ENCODE measurements around the gene EFNA2.

The EFNA2 gene

DNA sequence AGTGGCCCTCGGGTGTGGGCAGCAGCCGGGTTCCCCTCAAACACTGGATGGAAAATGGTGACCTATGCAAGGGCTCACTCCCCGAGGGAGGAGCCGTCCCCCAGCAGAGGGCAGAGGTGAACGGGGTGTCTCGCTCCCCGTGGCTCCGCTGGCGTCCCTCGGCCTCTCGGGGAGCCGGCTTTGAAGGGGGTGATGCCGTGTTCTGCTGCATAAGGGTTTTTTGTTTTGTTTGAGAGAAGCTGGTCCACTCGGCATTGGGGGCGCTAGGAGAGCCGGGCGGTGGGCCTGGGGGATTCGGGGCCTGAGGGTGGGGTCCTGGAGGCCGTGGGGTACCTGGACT is 4.0 kb downstream of the EFNA2 start:
- DNase-seq (ENCODE audit: insufficient read length) (no peak), FAIRE-seq (no peak)
- TF ChIP-seq POLR2A (IDR thresholded peaks at IDR 0.05; ENCODE audit: low read depth, low read length), result no peak
- no peak for TF ChIP-seq POLR2AphosphoS5 (IDR thresholded peaks at IDR 0.05; ENCODE audit: low read depth, low read length)
- no peak for TF ChIP-seq TAF1 (IDR thresholded peaks at IDR 0.05; ENCODE audit: borderline replicate concordance, low read depth, low read length)

DNA sequence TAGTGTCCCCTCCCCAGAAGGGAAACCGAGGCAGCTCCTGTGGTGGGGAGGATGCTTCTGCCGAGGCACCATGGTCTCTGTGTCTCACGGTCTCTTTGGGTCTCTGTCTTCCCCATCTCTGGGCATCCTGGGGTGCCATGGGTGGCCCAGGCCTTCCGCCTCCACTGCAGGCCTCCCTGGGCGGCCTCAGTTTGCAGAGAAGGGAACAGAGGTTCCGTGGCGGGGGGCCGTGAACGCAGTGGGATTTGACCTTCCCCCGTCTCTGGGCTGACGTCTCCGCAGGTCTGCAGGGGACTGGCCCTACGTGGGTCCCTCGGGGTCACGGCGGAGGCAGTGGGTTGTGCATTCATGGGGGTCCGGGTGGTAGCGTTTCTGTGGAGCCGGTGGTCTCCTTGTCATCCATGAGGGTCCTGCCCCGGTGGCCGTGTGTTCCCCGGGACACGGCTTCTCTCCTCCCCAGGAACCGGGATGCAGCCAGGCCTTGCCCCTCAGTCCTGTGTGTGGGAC is 4.6 kb downstream of the EFNA2 start:
- no peak for FAIRE-seq
- TF ChIP-seq POLR2A (IDR thresholded peaks at IDR 0.05; ENCODE audit: low read depth, low read length) (no peak), TAF1 (IDR thresholded peaks at IDR 0.05; ENCODE audit: borderline replicate concordance, low read depth, low read length) (no peak), POLR2AphosphoS5 (IDR thresholded peaks at IDR 0.05; ENCODE audit: low read depth, low read length) (no peak)
- DNase-seq (ENCODE audit: insufficient read length), result no peak

DNA sequence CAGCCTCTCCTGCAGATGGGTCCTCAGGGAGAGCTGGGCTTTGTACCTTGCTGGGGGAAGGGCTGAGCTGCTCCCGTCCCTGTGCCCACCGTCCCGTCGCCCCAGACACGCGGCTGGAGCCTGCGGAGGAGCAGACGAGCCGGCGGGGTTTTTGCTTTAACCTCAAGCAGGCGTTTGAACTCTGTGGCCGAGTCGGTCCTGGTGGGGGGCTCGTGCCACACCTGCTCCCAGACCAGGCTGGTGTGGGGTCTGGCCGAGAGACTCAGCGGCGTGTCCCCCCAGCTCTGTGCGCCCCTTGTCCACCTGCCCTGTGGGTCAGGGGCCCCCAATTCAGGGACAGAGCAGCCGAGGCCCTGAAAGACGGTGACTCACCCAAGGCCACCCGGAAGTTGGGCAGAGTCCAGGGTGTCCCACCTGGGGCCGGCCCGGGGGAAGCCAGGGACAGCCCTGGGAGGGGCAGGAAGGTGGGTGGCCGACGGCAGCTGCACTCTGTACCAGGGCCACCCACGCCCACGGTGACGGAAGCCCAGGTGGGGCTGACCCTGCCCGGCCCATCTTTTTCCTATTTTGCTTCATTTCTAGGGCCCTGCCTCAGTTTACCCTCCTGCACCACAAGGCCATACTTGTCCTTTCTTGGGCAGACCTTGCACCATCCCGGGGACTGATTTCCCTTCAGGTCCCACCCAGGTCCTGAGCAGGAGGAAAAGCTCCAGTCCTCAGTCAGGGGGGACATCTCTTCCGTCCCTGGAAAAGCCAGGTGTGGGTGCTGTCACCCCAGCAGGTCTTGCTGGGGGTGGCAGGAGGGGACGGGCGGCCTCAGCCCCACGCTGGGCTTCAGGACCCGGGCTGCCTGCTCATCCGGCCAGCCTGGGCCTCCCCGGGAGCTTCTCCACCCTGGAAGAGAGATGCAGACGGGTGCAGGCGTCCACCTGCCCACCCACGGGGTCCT is 5.3 kb downstream of the EFNA2 start:
- no peak for FAIRE-seq
- no peak for DNase-seq (ENCODE audit: insufficient read length)
- TF ChIP-seq POLR2A (IDR thresholded peaks at IDR 0.05; ENCODE audit: low read depth, low read length) (no peak), TAF1 (IDR thresholded peaks at IDR 0.05; ENCODE audit: borderline replicate concordance, low read depth, low read length) (no peak), POLR2AphosphoS5 (IDR thresholded peaks at IDR 0.05; ENCODE audit: low read depth, low read length) (no peak)

DNA sequence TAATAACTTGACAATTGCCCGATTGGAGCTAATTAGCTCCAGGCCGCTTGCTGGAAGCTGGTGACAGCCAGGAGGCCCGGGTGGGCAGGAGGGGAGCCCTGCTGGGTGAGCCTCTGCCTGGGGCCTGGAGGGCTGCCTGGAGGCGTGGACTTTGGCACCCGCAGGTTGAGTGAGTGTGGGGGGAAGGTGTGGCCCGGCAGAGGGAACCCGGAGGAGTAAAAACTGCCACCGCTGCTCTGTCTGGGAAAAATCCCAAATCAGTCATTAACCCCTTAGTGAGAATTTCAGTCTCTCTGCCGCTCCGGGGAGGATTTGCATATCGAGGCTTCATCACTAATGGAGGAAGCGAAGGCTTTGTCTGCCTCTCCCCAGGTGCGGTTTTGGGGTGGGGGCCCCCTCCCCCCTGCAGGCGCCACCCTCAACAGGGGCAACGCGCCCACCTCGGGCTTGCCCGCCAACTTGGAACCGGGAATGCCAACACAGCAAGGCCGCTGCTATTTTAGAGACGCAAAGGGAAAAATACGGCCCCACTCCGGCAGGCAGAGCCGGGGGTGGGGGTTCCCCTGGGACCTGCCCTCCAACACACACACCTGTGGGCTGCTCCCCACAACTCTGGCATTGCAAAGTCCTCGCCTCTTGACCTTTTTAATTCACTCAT is 6.2 kb downstream of the EFNA2 start:
- DNase-seq (ENCODE audit: insufficient read length) (no peak), FAIRE-seq (peak; percentile 46)
- no peak for TF ChIP-seq TAF1 (IDR thresholded peaks at IDR 0.05; ENCODE audit: borderline replicate concordance, low read depth, low read length)
- no peak for TF ChIP-seq POLR2AphosphoS5 (IDR thresholded peaks at IDR 0.05; ENCODE audit: low read depth, low read length)
- no peak for TF ChIP-seq POLR2A (IDR thresholded peaks at IDR 0.05; ENCODE audit: low read depth, low read length)

DNA sequence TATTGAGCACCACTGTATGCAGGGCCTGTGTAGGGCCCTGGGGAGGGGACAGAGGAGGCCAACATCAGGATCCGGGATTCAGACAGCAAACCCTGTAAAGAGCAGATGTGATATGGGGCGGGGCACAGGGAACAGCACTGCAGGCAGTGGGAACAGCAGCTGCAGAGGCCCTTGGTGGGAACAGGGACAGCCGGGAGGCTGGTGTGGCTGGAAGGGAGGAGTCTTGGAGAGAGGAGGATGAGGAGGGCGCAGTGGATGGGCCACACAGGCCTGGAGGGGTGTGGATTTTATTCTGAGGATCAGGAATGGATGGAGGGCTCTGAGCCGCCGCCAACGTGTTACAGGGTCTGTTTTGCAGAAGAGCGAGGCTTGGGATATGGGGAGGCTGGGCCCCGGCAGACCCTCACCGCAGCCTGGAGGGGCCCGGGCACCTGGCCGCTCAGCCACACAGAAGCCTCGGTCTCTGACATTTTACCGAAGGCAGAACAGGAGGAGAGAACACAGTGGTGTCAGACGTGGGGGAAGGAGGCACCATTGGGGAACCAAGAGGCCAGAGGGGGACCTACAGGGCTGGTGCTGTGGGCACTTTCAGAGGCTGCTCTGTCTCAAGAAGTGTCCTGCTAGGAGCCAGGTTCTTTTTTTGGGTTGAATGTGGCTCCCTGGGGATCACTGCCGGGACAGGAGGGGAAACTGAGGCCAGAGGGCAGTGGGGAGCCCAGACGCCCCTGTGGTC is 6.9 kb downstream of the EFNA2 start:
- no peak for TF ChIP-seq POLR2AphosphoS5 (IDR thresholded peaks at IDR 0.05; ENCODE audit: low read depth, low read length)
- no peak for TF ChIP-seq POLR2A (IDR thresholded peaks at IDR 0.05; ENCODE audit: low read depth, low read length)
- no peak for TF ChIP-seq TAF1 (IDR thresholded peaks at IDR 0.05; ENCODE audit: borderline replicate concordance, low read depth, low read length)
- DNase-seq (ENCODE audit: insufficient read length), result no peak
- FAIRE-seq, result no peak

DNA sequence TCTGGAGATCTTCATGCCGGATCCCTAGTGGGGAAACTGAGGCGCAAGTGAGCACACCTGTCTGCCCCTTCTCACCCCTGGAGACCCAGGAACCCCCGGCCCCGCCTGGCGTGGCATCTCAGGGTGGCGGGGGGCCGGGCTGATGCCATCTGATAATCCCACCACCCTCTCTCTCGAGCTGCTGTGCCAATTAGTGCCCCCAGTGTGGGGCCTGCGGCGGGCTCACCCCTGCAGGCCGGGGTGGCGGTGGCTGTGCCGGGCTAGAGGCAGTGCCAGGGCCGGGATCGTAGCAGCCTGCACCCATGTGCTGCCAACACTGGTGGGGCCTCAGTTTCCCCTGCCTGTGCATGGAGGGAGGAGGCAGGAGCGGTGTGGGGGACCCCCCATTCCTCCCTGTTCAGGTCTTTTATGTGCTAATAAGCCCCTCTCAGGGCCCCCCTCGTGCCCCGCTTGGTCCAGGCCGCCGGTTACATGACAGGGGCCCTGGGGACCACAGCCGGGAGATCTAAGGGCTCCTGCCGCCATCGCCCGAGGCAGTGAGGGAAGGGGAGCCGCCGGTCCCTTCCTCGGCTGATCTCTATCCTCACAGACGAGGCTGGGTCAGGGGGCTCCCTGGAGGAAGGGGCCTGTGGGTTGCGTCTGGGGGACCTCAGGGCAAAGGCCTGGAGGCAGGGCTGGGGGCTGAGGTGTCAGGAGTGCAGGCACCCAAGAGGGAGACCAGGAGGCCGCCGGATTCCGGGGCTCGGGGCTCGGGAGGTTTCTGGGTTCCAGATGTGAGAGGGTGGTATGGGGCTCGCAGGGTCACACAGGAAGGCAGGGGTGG is 8.3 kb downstream of the EFNA2 start:
- FAIRE-seq (no peak), DNase-seq (ENCODE audit: insufficient read length) (no peak)
- TF ChIP-seq POLR2AphosphoS5 (IDR thresholded peaks at IDR 0.05; ENCODE audit: low read depth, low read length), result no peak
- no peak for TF ChIP-seq TAF1 (IDR thresholded peaks at IDR 0.05; ENCODE audit: borderline replicate concordance, low read depth, low read length)

DNA sequence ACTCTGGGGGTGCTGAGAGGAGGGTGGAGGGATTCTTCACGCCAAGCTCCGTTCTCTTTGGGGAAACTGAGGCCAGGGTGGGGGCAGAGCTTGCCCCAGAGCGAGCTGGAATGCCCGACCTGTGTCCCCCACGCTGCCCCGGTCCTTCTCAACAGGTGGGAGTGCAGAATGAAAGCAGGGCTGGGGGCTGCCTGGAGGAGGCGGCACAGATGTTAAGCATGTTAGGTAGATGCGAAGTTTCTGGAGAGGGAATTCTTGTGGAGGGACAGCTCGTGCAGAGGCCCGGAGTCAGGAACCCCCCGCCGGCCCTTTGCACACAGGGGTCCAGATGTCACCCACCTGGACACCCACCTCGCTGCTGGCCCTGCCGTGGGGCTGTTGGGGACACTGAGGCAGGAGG is 9.0 kb downstream of the EFNA2 start:
- FAIRE-seq, result no peak

DNA sequence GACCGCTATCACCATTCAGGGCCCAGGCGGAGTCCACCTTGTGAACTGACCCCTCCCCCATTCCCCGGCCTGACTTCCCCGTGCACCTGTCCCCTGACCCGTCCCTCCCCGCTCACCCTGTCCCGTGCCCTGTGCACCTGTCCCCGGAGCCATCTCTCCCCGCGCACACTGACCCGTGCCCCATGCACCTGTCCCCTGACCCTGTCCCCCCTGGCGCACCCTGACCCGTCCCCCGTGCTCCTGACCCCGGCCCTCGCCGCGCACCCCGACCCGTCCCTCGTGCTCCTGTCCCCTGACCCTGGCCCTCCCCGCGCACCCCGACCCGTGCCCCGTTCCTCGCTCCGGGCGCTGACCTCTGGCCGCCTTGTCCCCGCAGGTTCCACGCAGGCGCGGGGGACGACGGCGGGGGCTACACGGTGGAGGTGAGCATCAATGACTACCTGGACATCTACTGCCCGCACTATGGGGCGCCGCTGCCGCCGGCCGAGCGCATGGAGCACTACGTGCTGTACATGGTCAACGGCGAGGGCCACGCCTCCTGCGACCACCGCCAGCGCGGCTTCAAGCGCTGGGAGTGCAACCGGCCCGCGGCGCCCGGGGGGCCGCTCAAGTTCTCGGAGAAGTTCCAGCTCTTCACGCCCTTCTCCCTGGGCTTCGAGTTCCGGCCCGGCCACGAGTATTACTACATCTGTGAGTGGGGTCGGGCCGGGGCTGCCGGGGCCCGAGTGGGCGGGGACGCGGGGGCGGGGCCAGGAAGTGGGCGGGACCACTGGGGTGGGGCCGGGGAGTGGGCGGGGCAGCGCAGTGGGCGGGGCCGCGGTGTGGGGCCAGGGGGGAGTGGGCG is 9.7 kb downstream of the EFNA2 start:
- FAIRE-seq, result no peak
- TF ChIP-seq POLR2AphosphoS5 (IDR thresholded peaks at IDR 0.05; ENCODE audit: low read depth, low read length), result no peak
- TF ChIP-seq POLR2A (IDR thresholded peaks at IDR 0.05; ENCODE audit: low read depth, low read length), result no peak
- TF ChIP-seq TAF1 (IDR thresholded peaks at IDR 0.05; ENCODE audit: borderline replicate concordance, low read depth, low read length), result no peak
- peak; percentile 68 for DNase-seq (ENCODE audit: insufficient read length)

More for the DNA sequence above, 9.0 kb downstream of the EFNA2 start:
- DNase-seq (ENCODE audit: insufficient read length), result no peak
- TF ChIP-seq POLR2A (IDR thresholded peaks at IDR 0.05; ENCODE audit: low read depth, low read length) (no peak), POLR2AphosphoS5 (IDR thresholded peaks at IDR 0.05; ENCODE audit: low read depth, low read length) (no peak), TAF1 (IDR thresholded peaks at IDR 0.05; ENCODE audit: borderline replicate concordance, low read depth, low read length) (no peak)

DNA sequence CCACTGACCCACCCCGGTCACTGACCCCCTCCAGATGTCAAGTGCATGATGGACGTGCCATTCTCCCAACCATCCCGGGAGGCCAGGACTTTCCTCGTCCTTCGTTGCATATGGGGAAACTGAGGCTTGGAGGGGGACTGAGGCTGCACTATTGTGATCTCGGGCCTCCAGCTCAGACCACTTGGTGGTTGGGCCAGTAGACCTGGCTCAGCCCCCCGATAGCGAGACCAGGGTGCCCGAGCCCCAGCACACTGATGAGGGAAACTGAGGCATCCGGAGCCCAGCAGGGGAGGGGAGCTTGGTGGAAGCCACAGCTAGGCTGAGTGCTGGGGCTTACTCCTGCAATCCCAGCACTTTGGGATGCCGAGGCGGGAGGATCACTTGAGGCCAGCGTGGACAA is 10.4 kb downstream of the EFNA2 start:
- no peak for TF ChIP-seq POLR2AphosphoS5 (IDR thresholded peaks at IDR 0.05; ENCODE audit: low read depth, low read length)
- no peak for TF ChIP-seq TAF1 (IDR thresholded peaks at IDR 0.05; ENCODE audit: borderline replicate concordance, low read depth, low read length)
- TF ChIP-seq POLR2A (IDR thresholded peaks at IDR 0.05; ENCODE audit: low read depth, low read length), result no peak
- DNase-seq (ENCODE audit: insufficient read length), result no peak
- FAIRE-seq, result no peak

Measured in GM12892 (cell line).